Measurements from ENCODE around the gene IQSEC1.

Gene IQSEC1

DNA sequence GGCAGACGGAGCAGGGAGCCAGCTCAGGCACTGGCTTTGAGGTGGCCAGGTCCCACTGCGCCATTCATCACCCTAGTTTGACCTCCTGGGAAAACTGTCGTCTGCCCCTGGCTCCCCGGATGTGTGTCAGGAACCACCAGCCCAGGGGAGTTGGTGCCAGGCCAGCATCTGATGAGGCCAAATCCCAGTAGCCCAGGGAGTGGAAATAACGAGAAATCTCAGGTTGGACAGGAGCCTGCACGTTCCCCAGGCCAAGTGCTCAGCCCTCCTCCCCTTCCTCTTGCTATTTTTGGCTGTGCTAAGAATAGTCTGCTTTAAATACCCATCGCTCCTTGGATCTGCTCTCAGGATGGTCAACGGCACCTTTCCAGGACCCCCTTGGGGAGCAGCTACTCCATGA is 138.8 kb downstream of the IQSEC1 start:
- DNase-seq (ENCODE audit: low spot score): no peak

DNA sequence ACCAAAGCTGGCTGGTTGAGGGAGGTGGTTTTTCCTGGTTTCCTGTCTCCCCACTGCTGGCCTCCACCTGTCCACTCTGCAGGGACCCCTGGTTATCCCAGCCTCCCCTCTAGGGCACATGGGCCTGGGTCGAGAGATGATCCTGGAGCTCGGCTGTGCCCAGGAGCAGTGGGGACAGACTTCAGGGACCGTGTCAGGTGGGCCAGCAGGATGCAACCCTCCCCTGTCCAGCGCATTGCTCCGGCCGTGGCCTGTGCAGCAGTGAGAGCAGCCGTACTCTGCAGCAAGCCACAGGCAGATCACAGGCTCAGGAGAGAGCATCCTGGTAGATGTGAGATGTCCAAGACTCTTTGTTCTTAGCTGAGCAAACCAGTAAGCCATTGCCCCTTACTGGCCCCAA is 139.3 kb downstream of the IQSEC1 start:
- DNase-seq (ENCODE audit: low spot score): no peak

DNA sequence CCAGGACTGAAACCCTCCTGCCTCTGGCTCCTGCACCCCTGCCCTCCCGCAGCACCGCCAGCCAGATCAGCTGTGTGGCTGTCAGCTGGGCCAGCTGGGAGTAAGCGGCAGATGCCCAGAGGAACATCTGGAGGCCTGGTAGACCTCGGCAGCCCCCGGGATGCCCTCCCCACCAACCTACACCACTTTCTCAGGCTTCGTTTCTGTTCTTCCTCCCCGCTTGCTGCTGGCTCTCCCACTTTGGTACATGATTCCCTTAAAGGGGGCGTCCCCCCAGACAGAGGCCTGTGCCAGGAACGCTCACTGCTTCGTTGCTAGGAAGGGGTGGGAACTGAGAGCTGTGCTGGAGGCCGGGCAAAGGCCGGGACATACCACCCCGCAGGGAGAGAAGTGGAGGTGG is 140.5 kb downstream of the IQSEC1 start:
- no peak for DNase-seq (ENCODE audit: low spot score)

DNA sequence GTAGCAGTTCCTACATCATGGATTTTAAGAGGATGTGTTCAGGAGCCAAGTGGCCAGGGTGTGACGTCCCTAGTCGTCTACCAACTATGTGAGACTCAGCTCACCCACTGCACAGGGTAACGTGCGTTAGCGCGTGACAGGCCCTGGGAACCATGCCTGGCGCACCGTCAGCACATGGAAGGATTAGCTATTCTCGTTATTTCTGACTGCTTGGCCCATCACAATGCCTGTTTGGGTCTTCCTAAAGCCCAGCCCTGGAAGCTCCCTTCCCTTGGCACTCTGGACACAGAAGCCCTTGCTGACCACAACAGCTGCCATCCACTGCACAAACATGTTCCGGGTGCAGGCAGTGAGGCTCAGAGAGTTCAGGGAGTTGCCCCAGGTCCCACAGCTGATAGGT is 140.9 kb downstream of the IQSEC1 start:
- DNase-seq (ENCODE audit: low spot score): no peak

DNA sequence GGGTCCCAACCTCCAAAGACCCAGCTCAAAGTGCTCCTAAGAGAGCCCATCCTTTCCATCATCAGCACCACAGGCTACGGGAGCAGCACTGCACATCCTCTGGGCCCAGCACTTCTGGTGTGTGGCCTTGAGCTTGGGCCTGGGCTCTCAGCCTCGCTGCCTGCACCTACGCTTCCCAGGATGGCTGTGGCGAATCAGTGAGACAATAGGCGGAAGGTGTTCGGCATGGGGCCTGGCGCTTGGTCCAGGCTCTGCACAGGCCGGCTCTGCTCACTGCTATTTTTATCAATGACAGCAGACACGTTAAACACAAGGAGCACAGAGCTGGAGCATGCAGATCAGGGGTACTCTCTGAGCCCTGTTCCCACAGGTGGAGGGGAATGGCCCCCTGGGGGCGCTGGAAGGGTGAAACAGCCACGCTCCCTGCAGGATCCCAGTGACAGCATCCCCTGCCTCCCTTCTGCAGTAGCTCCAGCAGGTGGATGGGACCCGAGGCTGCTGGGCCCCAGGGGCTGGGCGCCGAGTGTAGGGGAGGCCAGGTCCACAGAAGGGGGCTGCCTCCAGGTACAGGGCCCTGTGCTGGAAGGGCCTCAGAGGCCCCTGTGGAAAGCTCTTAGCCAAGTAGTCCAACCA is 141.8 kb downstream of the IQSEC1 start:
- DNase-seq (ENCODE audit: low spot score): peak; percentile 40

DNA sequence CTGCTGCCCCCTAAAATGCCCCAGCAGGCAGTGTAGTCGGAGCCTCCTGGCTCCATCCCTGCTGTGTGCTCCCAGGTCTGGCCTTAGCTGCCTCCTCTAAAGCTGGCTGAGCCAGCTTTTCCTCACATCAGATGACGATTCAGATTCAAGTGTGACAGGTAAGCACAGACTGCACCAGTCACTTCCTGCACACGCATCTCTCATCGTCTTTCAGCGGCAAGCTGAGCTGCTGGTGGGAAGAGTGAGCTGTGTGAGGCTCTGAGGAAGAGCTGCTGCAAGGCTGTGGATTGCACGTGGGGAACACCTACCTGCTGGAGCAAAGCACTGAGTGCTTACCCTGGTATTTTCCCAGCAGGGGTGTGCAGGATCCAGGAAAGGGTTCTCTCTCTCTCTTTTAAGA is 143.4 kb downstream of the IQSEC1 start:
- no peak for DNase-seq (ENCODE audit: low spot score)

DNA sequence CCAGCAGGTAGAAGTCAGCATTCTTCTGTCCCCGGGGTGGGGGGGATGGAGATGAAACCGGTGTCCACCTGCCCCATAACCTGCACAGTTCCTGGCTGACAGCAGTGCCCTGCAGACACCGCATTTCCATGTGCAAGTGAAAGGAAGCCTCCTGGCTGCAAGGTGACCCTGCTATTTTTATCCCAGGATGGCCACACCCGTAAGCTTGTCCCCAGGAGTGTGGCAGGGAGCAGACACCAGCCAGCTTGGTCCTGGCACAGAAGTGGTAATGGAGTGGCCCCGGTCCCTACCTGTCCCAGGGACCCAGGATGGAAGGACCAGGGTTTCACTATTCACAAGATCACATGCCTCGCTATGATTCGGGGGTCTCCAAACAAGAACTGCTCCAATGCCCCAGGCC is 146.6 kb downstream of the IQSEC1 start:
- DNase-seq (ENCODE audit: low spot score): no peak

DNA sequence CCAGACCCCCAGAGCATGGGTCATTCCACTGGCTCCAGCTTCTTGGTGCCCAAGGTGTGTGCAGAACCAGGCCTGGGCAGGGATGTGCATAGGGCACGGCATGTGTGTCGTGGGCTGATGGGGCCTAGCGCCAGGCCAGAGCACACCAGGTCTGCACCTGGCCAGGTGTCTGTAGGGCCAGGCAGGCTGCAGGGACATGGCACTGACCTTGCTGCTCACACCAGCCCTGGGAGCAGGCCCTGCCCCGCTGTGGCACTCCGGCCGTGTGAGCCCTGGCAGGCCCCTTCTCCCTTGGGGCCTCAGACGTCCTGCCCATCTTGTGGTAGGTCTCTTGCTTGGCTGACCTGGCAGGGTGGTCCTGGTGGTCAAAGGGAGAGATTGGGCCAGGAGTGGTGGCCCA is 147.6 kb downstream of the IQSEC1 start:
- DNase-seq (ENCODE audit: low spot score): no peak

DNA sequence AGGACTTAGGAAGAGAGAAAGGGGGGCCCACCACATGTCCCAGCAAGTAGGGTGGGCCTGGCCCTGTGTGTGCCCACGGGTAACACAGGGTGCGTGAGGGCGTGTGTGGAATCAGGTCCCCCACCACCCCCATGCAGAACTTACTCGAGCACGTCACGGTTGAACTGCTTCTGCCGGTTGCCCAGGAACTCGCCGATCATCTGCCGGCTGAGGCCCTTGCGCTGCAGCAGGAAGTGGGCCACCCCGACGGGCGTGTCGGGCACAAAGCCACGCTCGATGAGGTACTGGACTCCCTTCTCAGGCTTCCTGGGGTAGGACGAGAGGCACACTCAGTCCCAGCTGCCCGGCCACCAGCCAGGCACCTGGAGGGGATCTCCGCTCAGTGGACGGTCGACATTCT is 148.8 kb downstream of the IQSEC1 start:
- no peak for DNase-seq (ENCODE audit: low spot score)

DNA sequence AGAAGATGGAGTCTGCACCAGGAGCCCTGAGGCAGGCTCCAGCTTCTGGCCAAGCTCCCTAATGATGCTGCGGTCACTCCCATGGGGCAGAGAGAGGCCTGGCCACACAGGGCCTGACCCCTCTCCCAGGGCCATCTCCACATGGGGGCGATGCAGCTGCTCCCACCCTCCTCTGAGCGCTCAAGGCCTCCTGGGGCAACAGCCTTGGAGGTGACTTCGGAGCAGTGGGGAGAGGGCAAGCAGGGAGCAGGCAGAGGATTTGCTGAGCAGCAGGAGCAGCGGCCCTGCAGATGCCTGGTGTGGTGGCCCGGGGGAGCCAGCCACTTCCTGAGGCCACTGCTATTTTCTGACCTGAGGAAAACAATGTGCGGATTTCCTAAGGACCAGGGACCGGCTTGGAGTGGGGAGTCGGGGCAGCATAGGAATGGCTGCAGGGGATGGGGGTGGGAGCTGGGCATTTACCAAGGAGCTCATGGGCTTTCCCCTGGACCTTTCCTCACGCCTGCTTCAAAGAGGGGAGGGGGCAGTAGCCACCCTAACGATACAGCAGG is 150.3 kb downstream of the IQSEC1 start:
- DNase-seq (ENCODE audit: low spot score): peak; percentile 69

DNA sequence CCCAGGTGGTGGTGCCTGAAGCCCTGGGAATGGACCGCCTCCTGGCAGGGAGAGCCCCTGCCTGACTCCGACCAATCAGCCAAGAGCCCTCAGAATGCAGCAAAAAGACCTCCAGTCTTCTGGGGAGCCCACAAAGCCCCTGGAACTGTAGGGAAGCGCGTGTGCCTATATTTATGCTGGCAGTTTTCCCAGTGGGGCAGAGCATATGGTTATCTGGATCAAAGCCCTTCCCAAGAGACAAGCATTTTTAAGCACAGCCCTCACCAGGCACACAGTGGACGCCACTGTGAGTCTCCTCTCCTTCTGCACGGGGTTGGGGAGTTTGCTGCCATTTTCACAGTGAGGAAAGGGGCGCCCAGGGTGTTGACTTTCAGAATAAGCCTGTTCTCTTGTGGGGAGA is 150.9 kb downstream of the IQSEC1 start:
- no peak for DNase-seq (ENCODE audit: low spot score)

DNA sequence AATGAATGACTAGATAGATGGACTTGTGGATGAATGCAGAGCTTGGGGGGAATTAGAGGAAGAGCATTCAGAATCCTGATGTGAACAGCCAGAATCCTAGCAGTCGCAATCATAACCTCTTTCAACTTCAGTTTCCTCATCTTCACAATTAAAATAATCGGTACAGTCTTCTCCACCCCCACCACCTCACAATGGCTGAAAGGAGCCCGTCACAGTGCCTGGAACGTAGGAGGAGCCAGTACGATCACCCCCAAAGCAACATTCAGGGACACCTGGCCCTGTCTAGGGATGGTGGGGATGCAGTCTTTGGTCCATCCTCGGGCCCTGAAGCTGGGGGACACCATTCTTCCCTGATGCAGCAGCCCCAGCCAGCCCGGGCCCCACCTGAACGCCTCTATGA is 151.5 kb downstream of the IQSEC1 start:
- no peak for DNase-seq (ENCODE audit: low spot score)

DNA sequence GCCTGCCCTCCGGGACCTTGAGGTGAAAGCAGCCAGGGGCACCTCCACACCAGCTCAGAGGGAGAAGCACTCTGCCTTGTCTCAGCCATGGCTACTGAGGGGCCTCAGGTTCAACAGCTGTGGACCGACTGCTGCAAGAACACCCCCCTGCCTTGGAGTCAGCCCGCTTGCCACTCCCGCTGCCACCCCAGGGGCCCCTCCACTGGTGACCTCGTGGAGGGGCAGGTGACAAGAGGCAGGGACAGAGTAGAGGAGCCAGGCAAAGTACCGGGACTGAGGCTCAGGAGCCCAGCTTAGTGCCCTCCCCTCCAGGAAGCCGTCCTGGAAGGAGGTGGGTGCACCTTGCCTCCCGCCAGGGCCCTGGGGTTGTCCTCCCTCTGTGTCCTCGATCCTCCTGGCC is 152.3 kb downstream of the IQSEC1 start:
- DNase-seq (ENCODE audit: low spot score): no peak

DNA sequence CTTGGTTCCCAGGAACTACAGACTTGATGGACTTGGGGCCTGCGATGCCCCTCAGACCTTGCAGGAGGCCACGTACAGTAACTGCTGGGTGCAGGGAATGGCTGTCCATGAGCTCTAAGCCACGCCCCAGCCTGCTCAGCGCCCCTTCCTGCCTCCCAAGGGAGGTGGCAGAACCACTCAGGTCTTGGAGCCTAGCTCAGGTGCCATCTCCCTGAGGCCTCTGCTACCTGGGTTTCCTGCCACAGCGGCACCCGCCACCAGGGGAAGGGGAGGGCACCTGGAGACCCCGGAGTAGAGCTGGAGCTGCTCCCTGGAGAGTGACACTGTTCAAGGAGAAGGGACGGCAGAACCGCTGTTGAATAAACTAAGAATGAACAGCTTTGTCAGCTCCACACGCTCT is 154.0 kb downstream of the IQSEC1 start:
- DNase-seq (ENCODE audit: low spot score): no peak

DNA sequence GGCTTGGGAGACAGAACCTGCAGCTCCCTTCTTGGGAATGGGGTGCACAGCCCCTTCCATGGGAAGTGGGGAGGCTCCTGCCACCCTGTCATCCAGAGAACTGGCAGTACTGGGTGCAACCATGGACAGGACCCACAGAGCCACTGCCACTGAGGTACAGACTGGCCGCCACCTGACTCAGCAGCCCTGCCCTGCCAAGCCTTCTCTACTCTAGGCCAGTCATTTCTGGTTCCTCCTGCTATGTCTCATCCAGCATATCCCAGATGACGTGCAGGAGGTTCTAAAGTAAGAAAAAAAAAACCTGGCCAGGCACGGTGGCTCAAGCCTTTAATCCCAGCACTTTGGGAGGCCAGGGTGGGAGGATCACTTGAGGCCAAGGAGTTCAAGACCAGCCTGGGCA is 155.0 kb downstream of the IQSEC1 start:
- no peak for DNase-seq (ENCODE audit: low spot score)

DNA sequence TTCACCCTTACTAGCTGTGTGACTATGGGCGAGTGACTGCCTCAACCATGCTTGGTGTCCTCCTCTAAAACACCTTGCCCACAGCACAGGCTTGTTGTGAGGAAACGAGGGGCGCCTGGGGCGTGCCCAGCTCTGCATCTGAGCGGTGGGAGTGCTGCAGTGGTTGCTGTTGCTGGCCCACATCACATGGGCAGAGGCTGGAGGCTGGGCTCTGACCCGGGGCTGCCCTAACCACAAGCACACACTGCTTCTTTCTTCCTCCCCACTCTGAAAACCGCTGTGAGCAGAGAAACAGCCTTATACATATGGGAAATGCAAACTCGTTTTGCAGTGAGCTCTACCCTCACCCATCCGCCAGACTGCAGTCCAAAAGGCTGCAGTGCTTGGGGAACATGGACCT is 157.1 kb downstream of the IQSEC1 start:
- no peak for DNase-seq (ENCODE audit: low spot score)

DNA sequence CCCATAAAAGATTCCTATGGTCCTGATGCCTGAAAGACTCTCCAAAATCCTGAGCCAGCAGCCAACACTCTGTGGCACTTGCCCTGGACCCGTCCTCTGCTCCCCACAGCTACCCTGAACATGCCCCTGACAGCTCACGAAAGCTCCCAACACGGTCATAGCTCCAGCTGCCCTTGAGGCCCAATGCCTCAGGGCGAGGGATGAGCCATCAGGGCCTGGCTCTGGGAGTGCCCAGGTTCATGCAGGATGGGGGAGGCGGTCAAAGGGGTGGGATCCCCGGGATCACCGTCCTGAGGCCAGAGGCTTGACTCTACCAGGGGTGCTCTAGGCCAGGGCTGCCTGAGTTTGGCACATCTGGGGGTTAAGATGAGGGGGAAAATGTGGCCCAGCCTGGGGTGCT is 159.1 kb downstream of the IQSEC1 start:
- DNase-seq (ENCODE audit: low spot score): no peak

DNA sequence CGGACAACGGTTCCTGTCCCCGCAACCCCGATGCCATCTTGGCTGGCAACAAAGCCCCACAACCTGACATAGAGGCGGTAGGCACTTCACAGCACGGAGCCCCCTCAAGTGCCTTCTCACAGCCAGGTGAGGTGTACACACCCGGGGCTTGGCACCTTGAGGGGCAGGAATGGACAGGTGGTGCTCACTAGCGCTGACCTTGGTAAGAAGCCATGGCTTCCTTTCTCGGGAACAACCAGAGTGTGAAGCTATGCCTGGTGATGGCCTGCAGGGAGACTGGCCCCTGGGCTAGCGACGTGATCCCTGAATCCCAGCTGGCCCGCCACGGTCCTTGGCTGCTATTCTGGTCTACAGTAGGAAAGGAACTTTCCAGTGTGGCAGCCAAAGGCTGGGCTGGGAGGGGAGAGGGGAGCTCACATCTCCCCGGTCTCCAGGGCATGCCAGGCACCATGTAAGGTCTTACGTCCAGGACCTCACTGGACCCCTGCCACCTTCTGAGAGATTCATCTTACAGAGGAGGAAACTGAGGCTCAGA is 161.3 kb downstream of the IQSEC1 start:
- DNase-seq (ENCODE audit: low spot score): no peak

DNA sequence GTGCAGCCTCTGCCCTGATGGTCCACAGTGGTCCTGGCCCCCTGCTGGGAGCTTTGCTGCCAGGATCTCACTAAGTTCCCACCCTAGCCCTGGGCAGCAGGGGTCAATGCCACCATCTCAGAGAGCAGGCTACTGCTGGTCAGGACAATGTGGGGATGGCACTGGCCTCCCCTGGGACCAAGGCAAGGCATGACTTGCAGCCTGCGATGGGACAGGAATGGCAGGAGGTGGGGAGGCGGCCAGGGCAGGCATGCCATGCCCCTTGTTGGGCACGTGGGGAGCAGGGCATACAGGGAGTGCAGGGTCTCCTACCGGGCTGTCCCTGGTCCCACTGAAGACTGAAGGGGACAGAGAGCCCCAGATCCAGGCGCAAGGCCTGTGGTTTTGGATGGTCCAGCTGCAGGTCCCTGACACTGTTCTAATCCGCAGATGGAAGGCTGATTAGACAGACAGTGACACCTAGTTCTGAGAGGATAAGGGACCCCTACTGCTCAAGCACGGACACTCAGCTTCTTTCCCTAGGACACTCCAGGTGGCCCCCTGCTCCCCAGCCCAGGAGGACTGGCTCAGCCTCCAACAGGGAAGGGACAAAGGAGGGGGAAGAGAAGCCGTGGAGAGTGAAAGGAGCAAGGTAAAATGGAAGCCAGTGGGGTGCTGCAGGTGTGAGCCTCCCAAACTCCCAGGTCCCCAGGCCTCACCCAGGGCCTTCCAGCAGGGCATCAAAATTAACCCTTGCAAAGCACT is 162.7 kb downstream of the IQSEC1 start:
- DNase-seq (ENCODE audit: low spot score): no peak

DNA sequence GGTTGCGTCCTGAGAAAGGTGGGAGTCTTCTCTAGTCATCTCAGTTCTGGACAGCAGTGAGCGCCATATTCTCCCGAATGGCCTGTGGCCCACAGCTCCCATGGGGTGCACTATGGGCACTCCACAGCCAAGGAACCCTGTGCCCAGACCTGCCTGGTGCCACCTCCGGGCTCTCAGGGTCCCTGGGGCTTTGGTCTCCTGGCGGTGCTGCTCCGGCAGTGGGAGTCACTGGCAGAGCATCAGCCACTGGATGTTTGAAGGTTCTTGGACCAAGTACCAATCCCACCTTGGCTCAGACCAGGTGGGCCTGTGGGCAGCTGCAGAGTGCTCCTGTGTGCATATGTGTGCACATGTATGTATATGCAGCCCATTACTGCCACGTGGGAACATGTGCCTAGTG is 163.5 kb downstream of the IQSEC1 start:
- no peak for DNase-seq (ENCODE audit: low spot score)

DNA sequence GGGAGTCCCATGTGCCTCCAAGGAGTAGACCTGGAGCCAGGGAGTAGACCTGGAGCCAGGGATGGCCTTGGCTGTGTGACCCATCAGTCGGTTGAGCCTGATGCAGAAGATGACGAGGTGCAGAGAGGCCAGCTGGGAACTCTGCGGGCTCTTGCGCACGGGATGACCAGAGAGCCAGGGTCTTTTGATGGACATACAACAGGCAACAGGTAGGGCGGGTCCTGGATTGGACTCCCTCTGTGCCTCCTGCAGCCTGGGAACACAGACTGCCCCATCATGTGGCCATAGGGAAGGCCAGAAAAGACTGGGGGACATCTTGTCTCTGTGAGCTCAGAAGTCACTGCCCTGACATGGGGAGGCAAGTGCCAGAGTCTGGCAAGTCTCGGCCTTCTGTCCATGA is 164.4 kb downstream of the IQSEC1 start:
- DNase-seq (ENCODE audit: low spot score): no peak

DNA sequence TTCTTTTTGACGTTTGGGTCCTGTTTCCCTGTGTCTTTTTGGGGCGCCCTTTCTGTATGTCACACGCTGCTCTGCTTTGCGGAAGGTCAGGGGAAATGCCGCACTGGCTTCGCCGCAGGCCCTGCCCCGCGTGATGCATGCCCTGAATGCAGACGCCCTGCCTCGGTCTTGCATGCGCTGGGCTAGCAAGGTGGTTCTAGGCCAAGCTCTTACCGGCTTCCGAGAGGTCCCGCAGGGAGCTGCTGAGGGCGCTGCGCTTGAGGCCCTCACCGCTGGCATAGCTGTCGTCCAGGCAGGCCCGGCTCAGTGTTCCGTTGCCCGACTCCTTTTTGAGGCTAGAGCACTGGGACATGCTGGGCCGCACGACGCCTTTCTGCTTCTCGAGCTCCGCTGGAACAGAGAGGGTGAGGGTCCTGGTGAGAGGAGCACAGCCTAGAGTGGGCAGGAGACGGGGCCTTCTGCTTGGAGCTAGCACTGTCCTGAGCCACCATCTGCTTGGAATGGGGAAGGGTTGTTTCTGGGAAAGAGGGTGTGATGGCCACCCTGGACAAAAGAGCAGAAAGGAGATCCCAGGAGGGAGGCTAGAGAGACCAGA is 165.0 kb downstream of the IQSEC1 start:
- no peak for DNase-seq (ENCODE audit: low spot score)

DNA sequence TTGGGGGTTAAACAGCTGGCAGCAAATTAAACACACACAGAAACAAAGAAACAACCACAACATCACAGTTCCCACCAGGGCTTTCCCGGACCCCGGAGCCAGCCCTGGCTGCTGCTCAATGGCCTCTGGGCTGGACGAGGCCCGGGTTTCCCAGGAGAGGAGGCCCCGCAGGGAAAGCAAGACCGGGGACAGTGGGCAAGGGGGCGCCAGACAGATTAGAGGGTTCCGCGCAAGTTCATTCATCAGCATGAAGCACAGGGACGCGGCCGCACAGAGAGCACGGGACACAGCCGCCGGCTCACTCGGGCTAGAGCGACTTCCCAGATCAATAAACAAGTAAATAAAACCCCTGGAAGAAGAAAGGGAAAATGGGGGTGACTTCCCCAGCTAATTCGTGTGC is 165.5 kb downstream of the IQSEC1 start:
- no peak for DNase-seq (ENCODE audit: low spot score)

Data from kidney capillary endothelial cell (primary cell).